GM18951 (cell line): ENCODE data around the gene EIF6.

Experiments used
- POLR2A ChIP-seq: IDR thresholded peaks from 4 replicates; pipeline ENCODE4 v1.6.1; 2011; ENCODE audit warnings: mild to moderate bottlenecking; ENCODE audit not compliant: insufficient read length, insufficient read depth; ENCODE audit errors: extremely low read depth
- in situ Hi-C: fragments of 300-500 bp; cut with MboI; formaldehyde crosslinking; loops from one replicate; pipeline ENCODE4 v1.12.0; 2022; ENCODE audit warnings: low sequenced_read_pairs, mixed read lengths, inconsistent platforms; ENCODE audit not compliant: unreplicated experiment

EIF6 gene

GRCh38 chr20:35284267-35284991, at the start of gene EIF6:
Gene EIF6 (minus strand): TSS chr20:35284772. CDS start chr20:35284487, 285 bp downstream.
- TF ChIP-seq POLR2A: peak; percentile 81
- in situ Hi-C loops: no loop called here

- TF ChIP-seq POLR2A: no peak
- in situ Hi-C loops: no loop called here
Measured at GRCh38 chr20:35333606-35334005, 49.0 kb upstream of the EIF6 start.

- in situ Hi-C loops: no loop called here
- no peak for TF ChIP-seq POLR2A
Measured at GRCh38 chr20:35332540-35333200, 48.1 kb upstream of the EIF6 start.

GRCh38 chr20:35329435-35330139, 45.0 kb upstream of the EIF6 start:
- in situ Hi-C loops: no loop called here
- TF ChIP-seq POLR2A: no peak

GRCh38 chr20:35328689-35329088, 44.1 kb upstream of the EIF6 start:
- TF ChIP-seq POLR2A: no peak
- in situ Hi-C loops: no loop called here

GRCh38 chr20:35328095-35328685, 43.6 kb upstream of the EIF6 start:
- TF ChIP-seq POLR2A: no peak
- in situ Hi-C loops: no loop called here

GRCh38 chr20:35327074-35327976, 42.8 kb upstream of the EIF6 start:
- TF ChIP-seq POLR2A: no peak
- in situ Hi-C loops: no loop called here

GRCh38 chr20:35326740-35327073, 42.1 kb upstream of the EIF6 start:
- in situ Hi-C loops: no loop called here
- TF ChIP-seq POLR2A: no peak

GRCh38 chr20:35326021-35326739, 41.6 kb upstream of the EIF6 start:
- in situ Hi-C loops: no loop called here
- no peak for TF ChIP-seq POLR2A

GRCh38 chr20:35325401-35325800, 40.8 kb upstream of the EIF6 start:
- in situ Hi-C loops: no loop called here
- TF ChIP-seq POLR2A: no peak

GRCh38 chr20:35320396-35321126, 36.0 kb upstream of the EIF6 start:
- no peak for TF ChIP-seq POLR2A
- in situ Hi-C loops: no loop called here
